HG03521 (cell line): ENCODE data around the gene PSMG3.
"Not testable (repeated sequence)": the region's sequence is repeated elsewhere in the genome, so short reads cannot be mapped to it uniquely, and the experiment has no call there.

Experiments
- ATAC-seq: cut with Tn5 transposase; IDR thresholded peaks from one replicate; pipeline ENCODE4 v1.9.1; 2021; ENCODE audit warnings: mild to moderate bottlenecking, moderate library complexity; ENCODE audit not compliant: unreplicated experiment

The PSMG3 gene

DNA sequence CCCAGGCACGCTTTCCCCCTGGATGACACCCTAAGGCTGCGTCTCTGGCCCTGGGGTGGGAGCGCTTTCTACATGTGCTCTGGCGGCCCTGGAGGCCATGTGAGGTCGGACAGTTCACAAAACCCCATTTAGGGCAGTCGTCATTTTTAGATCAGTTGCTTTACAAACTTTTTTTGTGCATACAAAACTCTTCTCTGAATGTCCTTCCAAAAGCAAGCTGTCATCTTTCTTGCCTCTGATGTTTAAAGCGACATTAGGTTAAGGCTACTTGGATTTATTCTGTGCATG lies 33.4 kb downstream of the PSMG3 start:
- ATAC-seq, result no peak

DNA sequence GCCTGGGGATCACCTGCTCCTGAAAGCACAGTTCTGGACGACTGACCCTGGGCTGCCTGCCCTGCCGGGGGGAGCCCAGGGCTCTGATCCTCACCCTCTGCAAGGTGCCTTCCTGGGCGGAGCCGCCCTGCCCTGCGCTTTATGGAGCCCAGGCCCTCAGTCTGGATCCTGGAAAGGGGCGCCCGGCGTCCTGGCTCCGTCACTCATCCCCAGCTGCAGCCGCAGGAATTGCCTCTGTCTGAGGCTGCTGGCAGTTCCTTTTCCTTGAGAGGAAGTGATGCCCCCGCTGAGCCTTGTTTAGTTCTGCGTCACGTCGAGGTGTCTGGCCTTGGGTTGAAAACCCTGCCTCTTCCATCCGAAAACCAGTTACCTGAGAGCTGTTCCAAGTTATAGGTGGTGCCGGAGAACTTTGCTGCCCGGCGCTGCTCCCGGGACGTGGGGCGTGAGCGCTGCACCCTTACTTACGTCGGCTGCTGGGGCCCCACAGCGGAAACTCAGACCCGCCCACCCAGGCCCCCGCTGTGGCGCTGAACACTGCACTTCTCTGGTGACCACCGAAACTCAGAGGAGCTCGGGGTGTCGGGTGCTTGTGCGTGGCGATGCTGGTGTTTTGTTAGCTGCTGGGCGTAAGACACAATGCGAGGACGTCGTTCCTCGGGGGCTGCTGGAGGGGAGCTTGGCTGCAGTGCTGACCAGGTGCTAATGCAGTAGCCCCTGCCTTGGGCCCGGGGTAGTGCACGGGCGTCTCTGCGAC lies 34.0 kb downstream of the PSMG3 start:
- no peak for ATAC-seq

DNA sequence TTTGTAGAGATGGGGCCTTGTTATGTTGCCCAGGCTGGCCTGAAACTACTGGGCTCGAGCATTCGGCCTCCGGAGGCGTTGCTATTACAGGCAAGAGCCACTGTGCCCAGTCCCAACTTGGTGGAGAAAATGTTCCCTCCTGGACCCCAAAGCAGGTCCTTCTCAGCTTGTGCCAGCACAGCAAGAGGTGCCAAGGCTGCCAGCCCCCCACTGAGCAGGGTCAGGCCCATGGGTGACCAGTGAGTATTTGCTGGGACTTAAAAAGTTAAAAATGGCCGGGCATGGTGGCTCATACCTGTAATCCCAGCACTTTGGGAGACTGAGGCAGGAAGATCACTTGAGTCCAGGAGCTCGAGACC lies 34.8 kb downstream of the PSMG3 start:
- ATAC-seq, result no peak

DNA sequence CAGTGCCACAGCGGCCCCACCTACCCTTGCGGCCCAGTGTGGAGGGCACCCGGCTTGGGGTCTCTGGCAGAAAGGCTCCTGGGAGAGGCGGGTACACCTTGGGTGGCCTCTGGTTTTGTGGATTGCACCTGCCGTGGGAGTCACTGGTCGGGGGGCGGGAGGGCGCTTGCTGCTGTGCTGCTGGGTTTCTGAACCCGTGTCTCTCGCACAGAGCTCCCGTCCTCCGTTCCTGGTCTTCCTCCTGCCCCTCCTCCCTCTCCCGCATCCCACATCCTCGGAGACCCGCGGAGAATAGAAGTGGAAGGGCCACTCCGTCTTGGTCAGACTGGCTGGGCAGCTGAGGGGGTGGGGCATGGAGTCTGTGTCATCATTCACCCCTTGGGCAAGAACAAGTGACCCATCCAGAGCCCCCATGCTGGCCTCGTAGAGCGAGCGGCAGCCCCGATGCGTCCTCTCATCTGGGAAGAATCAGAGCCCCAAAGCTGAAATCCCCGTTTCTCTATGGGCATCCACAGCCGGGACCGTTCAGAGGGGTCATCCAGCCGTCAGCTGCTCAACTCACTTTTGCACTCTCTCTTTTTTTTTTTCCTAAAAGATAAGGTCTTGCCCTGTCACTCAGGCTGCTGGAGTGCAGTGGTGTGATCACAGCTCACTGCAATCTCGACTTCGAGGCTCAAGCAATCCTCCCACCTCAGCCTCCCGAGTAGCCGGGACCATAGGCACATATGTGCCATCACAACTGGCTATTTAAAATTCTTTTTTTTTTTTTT lies 35.3 kb downstream of the PSMG3 start:
- no peak for ATAC-seq

DNA sequence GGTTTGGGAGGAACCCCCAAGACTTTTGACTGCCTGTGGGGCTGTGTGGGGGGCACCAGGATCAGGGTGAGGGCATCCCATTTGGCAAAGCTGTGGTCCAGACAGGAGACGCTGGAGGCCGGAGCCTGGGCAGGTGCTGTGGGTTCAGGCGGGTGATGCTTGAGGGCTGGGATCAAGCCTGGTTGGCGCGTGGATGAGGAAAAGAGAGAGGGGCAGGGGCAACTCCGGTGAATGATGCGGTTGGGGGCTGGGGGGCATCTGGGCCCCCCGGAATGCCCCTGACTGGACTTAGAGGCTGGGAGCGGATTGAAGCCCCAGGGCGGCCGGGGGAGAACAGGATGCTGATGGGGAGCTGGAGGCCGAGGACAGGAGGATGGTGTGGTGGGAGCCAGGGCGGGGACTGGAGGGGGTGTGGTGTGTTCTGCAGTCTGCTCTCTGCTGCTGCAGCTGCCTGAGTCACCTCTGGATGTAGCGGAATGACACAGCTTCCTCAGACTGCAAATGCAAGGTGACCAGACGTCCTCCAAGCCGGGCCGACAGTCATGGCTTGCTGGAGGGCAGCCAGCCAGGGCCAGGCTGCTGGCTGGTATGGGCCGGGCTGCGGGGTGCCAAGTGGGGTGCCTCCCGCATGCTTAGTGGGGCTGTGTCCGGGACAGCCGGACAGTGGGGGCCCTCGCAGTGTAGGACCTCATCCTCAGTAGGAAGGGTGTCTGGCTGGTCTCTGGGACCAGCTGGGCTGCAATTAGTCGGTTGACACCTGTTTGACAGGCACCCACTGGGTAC lies 36.1 kb downstream of the PSMG3 start:
- no peak for ATAC-seq

DNA sequence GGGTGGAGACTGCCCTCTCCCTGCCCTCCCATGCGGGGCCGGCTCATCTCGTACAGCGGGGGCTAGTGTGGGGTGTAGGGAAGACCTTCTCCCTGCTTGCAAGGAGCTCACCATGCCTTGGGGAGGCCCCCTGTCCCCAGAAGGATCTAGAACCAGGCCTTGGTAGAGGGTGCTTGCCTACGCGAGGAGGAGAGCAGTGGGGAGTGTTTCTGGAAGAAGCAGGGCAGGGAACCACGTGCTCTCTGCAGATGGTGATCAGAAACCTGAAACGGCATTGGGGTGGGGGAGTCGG lies 36.6 kb downstream of the PSMG3 start:
- no peak for ATAC-seq

DNA sequence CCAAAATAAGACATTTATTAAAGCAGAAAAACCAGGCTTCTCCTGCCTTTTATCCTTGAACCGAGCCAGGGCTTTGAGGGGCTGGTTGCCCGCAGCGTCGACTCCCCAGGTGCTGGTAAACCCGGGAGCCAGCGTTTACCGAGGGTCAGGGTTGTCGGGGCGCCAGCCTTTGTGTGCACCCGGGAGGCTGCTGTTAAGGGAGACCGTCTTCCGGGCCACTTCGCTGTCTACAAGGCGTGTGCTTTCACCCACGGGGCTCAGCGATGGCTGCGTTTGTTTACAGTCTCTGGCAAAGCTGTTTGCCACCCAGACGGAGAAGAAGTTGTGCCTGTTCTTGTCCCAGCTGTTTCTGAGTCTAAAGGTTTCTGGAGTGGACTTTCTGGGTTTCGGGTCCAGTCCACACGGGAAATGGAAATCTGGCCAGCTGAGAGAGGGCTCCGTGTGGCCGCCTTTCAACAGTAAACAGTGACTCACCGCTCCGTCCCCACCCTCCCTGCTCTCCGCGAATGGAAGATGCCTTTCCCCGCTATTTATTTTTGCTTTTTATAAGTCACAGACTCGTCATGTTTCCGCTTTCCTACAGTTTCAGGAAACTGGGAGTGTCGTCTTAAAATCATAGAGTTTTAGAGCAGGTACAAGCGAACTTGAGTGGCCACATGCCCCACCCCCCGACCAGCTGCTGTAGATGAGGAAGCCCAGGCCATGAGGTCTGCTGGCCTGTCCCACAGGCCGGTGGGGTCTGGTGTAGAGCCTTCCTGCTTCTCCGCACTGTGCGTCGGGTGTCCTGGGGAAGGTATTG lies 37.2 kb downstream of the PSMG3 start:
- ATAC-seq, result no peak

DNA sequence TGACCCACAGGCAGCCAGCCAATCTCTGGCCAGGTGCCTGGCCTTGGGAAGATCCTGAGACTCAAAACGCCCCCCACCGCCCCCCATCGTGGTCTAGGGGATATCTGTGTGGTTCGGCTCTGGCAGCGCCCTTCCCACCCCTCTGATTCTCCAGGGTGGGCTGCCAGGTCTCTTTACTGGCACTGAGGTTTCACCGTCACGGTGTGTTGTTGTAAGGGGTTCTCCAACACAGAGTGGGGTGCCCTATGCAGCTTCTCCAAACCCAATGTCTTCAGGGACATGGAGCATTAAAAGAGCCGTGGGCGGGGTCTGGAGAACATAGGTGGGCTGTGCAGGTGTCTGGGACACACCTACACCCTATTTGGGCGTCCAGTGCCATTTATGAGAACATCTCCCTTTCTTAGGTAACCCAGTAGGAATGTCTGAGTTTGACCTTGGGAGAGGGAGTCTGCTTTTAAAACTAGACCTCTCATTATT lies 37.8 kb downstream of the PSMG3 start:
- ATAC-seq, result no peak

DNA sequence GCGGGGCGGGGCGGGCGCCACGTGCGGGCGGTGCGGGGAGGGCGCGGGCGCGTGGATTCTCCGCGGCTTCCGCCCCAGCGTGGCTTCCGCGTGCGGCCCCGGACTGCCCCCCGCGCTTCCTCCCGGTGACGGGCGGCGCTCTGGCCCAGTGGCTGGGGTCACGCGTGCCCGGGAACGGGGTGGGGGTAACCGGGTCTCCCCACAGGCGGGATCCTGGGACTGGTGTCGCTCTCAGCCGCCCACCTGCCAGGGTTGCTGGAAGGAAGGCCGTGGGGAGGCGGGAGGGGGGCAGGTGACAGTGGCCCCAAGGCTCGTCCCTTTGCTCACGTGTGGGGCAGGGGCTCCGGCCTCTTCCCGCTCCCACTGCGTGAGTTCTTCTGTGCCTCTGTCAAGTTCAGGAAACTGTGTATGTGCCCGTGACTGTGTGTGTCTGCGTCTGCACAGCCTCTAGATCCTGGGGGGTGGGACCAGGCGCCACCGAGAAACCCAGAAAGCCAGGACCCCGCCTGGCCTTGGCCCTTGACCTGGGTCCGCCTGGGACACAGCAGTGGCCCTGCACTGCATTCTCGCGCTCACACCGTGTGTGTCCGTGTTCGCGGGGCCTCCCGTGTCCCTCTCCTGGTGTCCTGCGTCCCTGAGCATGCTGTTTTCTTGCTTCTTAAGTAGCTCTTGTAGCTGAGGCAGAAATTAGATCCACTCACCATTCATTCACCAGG lies 38.4 kb downstream of the PSMG3 start:
- ATAC-seq, result peak; percentile 7

DNA sequence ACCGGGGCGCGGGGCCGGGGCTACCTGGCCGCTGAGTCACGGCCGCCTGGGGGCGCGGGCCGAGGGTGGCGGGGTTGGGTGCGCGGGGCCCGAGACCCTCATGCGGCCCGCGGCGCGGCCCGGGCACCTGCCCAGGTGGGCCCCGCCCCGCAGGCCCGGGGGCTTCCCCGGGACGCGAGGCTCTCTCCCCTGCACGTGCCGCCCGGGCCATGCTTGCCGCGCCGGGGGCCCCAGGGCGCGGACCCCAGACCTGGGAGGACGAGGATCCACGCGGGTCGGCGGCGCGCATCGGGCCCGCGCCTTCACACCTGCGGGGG lies 38.9 kb downstream of the PSMG3 start:
- ATAC-seq, result peak; percentile 15

DNA sequence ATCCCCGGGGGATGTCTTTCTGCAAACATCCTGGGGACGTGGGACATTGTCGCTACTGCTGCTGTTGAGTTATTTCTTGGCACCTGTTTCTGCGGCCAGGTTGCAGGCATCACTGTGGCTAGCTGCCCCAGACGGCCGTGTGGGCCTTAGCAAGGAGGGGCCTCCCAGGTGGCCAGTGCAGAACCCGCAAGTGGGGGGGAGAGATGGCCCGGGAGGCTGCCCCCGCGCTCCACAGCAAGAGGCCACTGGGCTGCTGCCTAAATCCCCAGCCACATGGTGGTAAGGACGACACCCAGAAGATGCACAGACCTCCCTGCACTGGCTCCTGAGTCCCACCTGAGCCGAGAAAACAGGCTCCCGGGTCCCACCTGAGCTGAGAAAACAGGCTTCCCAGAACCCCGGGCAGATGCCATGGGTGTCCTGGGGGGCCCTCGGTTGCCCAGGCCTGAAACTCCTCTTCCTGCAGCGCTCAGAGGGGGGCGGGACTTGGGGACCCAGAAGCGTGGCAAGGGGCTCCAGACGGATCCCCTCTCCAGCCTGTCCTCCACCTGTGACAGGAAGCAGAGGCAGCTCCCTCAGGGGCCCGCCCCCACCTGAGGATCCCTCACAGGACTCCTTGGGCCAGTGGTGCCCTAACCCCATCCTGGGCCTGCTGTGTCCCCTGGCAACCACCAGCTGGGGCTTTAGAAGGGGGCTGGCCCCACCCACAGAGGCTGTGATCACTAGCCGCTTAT lies 40.3 kb downstream of the PSMG3 start:
- ATAC-seq, result no peak

DNA sequence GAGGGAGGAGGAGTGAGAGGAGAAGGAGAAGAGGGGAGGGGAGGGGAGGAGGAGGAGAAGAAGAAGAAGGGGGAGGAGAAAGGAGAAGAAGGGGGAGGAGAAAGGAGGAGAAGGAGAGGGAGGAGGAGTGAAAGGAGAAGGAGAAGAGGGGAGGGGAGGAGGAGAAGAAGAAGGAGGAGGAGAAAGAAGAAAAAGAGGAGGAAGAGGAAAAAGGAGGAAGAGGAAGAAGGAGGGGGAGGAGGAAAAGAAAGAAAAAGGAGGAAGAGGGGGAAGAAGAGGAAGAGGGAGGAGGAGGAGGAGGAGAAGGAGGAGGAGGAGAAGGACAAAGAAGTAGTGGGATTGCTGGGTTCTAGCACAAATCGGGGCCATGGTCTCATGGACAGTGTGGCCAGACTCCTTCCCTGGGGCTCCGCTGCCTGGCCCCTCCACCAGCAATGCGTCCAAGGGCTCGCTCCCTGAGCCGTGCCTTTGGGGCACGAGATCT lies 43.5 kb downstream of the PSMG3 start:
- ATAC-seq, result no peak

DNA sequence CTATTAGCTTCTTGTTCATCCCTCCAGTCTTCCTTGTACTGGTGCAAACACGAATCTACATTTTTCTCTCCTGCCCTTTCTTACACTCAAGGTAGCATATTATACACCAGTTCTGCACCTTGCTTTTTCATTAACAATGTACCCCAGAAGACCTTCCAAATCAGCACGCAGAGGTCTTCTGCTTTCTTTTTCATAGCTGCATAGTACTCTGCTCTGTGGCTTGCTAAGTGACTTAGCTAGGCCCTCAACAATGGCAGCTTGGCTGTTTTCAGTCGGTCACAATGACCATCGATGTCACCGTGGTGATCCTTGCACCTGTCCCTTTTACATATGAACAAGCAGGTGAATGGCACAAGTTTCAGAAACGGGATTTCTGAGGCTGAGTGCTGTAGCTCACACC lies 44.4 kb downstream of the PSMG3 start:
- no peak for ATAC-seq

DNA sequence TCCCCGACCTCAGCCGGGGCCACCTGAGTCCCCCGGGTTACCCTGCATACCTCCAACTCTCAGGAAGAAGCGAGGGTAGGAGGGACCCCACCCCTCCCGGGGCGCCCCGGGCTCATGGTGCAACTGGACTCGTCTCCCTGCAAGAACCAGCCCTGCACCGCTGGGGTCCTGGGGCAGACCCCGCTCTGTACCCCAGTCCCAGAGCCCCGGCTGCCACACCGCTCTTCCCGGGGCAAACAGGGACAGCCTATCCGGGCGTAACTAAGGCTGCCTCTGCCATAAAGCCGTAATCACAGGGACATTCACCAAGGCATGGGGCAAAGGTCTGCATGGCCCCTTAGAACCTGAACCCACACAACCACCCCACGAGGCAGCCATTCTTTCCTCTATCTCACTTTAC lies 46.0 kb downstream of the PSMG3 start:
- no peak for ATAC-seq

DNA sequence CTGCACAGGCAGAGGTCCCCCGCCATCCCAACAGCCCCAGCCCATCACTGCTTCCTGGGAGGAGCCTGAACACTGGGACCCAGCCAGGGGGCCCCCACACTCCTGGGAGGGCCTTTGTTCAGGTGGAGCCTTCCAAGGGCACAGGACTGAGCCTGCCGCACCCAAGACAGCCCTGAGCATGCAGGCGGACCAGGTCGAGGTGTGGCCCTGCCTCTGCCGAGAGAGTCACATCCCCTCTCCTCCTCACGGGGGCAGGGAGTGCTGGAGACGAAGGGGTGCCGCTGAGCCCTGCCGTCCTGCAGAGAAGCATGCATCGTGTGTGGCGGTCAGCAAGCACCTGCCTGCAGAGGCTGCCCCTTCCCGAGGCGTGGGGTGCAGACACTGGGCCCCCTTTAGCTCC lies 46.6 kb downstream of the PSMG3 start:
- ATAC-seq, result no peak

DNA sequence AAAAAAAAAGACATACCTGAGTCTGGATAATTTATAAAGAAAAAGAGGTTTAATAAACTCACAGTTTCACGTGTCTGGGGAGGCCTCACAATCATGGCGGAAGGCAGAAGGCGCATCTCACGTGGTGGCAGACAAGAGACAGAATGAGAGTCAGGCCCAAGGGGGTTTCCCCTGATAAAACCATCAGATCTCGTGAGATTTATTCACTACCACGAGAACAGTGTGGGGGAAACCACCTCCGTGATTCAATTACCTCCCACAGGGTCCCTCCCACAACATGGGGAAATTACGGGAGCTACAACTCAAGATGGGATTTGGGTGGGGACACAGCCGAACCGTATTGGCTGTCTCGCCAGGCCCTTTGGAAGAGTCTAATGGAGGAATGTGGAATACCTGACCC lies 48.4 kb downstream of the PSMG3 start:
- no peak for ATAC-seq

DNA sequence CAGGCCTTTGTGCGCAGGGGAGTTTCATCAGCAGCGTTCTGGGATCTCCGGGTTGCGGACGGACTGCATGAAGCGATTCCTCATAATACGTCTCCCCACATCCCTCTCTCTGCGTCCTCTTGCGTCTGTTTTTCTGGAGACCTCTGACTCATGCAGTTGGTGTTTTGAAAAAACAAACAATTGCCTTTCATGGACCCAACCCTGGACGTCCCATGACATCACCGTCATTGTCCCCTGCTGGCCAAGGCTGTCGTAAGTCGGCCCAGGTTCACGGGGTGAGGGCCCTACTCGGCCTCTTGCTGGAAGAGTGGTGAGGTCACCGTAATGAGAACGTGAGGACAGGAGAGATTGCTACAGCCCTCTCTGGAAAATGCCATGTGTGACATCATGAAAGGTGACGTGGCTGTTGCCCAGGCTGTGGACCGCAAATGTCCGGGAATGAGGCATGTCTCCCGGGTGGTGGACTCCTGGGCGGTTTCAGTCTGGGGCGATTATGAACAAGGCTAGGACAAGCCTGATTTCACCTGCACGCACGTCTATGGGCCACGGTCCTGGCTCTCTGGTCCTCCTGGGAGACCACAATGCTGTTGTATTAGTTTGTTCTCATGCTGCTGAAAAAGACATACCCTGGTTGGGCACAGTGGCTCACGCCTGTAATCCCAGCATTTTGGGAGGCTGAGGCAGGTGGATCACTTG lies 49.1 kb downstream of the PSMG3 start:
- ATAC-seq, result no peak

DNA sequence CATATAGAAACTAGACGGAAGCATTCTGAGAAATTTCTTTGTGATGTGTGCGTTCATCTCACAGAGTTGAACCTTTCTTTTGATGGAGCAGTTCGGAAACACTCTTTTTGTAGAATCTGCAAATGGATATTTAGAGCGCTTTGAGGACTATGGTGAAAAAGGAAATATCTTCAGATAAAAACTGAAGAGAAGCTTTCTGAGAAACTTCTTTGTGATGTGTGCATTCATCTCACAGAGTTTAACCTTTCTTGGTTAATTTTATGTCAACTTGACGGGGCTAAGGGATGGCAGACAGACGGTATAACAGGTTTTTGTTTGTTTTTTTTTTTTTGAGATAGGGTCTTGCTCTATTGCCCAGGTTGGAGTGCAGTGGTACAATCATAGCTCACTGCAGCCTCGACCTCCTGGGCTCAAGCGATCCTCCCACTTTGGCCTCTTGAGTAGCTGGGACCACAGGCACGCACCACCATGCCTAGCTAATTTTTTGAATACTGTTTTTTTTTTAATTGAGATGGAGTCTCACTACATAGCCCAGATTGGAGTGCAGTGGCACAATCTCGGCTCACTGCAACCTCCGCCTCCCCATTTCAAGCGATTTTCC lies 50.4 kb downstream of the PSMG3 start:
- ATAC-seq, result not testable (repeated sequence)
